Upper lobe of left lung (tissue), 4 donors: ENCODE measurements around the gene MRGPRD.

Source experiments
- CTCF ChIP-seq, 6 experiments: fragments of 450-650 bp in 4 of 6; fragments of 200-600 bp in 2 of 6; sonication (generic) in 2 of 6; IDR thresholded peaks; one replicate each; pipeline ENCODE4 v1.5.1; 2016 to 2019; ENCODE audit warnings: antibody characterized with exemption in 6 of 6
- EP300 ChIP-seq, 4 donors: sonication (generic); formaldehyde crosslinking; IDR thresholded peaks; one replicate each; pipeline ENCODE4 v1.5.1; 2017; ENCODE audit warnings: antibody characterized with exemption in 4 of 4, control low read depth in 2 of 4
- POLR2A ChIP-seq, 4 donors: fragments of 450-650 bp; IDR thresholded peaks; one replicate each; pipeline ENCODE4 v1.5.1; 2016 to 2017; ENCODE audit warnings: antibody characterized with exemption in 4 of 4, mild to moderate bottlenecking in 2 of 4

GRCh38 chr11:68960294-68961071 is 20.3 kb downstream of the MRGPRD start:
- no peak for TF ChIP-seq CTCF (IDR thresholded peaks at IDR 0.05)
- no peak for TF ChIP-seq EP300 (IDR thresholded peaks at IDR 0.05)
- no peak for TF ChIP-seq POLR2A (IDR thresholded peaks at IDR 0.05)
